Prostate gland (tissue), 2 donors: ENCODE results near the gene PDZD7. TPM values are rescaled to one million over a fixed set of nuclear protein-coding genes. Genes with fewer than 3 reads are reported as not detected.

Experiments used
- DNase-seq: peaks from one replicate; pipeline ENCODE4 v3.0.0-alpha.2; 2019; ENCODE audit warnings: low spot score
- H3K27ac ChIP-seq, 2 donors: fragments of 200-600 bp; sonication (generic); 2 replicates each; pipeline ENCODE4 v1.5.1; 2017 to 2019
- H3K27me3 ChIP-seq: fragments of 200-600 bp; sonication (generic); replicated peaks from 2 replicates; pipeline ENCODE4 v1.5.1; 2019; ENCODE audit not compliant: insufficient read depth
- H3K36me3 ChIP-seq, 2 donors: fragments of 200-600 bp; sonication (generic); 1 replicate in 1 of 2; 2 replicates in 1 of 2; pipeline versions ENCODE4 v1.5.1 to v1.8.1; 2017 to 2019
- H3K4me1 ChIP-seq: fragments of 200-600 bp; sonication (generic); replicated peaks from 2 replicates; pipeline ENCODE4 v1.5.1; 2019
- H3K4me3 ChIP-seq, 2 donors: fragments of 200-600 bp; sonication (generic); 2 replicates each; pipeline ENCODE4 v1.5.1; 2017 to 2019
- H3K9me3 ChIP-seq: fragments of 200-600 bp; sonication (generic); 2 replicates; pipeline ENCODE4 v1.5.1; 2017
- POLR2A ChIP-seq: fragments of 450-650 bp; IDR thresholded peaks from one replicate; pipeline ENCODE4 v1.6.1; 2016; ENCODE audit warnings: antibody characterized with exemption, mild to moderate bottlenecking
- POLR2AphosphoS5 ChIP-seq: sonication (generic); formaldehyde crosslinking; IDR thresholded peaks from one replicate; pipeline ENCODE4 v1.6.1; 2017; ENCODE audit warnings: antibody characterized with exemption
- WGBS: methylation state at CpG from one replicate; pipeline ENCODE4 v1.1.5; 2018; 5-methylcytosine and 5-hydroxymethylcytosine counted together
- intact Hi-C: fragments of 100-400 bp; cut with DNase I; formaldehyde crosslinking; loops from one replicate; pipeline ENCODE4 v1.14.2; 2022
- total RNA-seq, 2 donors: library from RNA; depleted of rRNA; stranded (reverse); fragments of >200 nt; gene quantifications; one replicate each; pipeline ENCODE4 v1.1.0, GENCODE V29; 2016
- TF ChIP-seq, protein P1 (sequence below), 4 experiments: fragments of 200-600 bp in 2 of 4; fragments of 450-650 bp in 2 of 4; sonication (generic) in 2 of 4; IDR thresholded peaks; 1 replicate in 3 of 4; 2 replicates in 1 of 4; pipeline ENCODE4 v1.5.1; 2016 to 2019; ENCODE audit warnings: antibody characterized with exemption in 4 of 4, mild to moderate bottlenecking in 2 of 4, moderate library complexity in 2 of 4

The PDZD7 gene
- total RNA-seq, 2 donors from 2014 or later = 0.82 to 1.5 TPM

- 93% methylated on average over 15 of the region's 15 CpGs for WGBS
- DNase-seq = no peak
- H3K27me3 ChIP-seq = no peaks in the 10 kb centered on the region
- intact Hi-C loops = no loop called here
- H3K4me3 ChIP-seq = no peak overlapping the region
- H3K9me3 ChIP-seq = no peaks in the 10 kb centered on the region
- TF ChIP-seq POLR2AphosphoS5 (no peak), POLR2A (no peak)
- TF ChIP-seq, protein P1, sequence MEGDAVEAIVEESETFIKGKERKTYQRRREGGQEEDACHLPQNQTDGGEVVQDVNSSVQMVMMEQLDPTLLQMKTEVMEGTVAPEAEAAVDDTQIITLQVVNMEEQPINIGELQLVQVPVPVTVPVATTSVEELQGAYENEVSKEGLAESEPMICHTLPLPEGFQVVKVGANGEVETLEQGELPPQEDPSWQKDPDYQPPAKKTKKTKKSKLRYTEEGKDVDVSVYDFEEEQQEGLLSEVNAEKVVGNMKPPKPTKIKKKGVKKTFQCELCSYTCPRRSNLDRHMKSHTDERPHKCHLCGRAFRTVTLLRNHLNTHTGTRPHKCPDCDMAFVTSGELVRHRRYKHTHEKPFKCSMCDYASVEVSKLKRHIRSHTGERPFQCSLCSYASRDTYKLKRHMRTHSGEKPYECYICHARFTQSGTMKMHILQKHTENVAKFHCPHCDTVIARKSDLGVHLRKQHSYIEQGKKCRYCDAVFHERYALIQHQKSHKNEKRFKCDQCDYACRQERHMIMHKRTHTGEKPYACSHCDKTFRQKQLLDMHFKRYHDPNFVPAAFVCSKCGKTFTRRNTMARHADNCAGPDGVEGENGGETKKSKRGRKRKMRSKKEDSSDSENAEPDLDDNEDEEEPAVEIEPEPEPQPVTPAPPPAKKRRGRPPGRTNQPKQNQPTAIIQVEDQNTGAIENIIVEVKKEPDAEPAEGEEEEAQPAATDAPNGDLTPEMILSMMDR (IDR thresholded peaks at IDR 0.05) = no peak
- no peaks in the 10 kb centered on the region for H3K36me3 ChIP-seq
- H3K4me1 ChIP-seq = no peaks in the 10 kb centered on the region
- no peak overlapping the region for H3K27ac ChIP-seq
These were observed 7.8 kb downstream of the PDZD7 start for GRCh38 chr10:101022967-101023705.

DNA sequence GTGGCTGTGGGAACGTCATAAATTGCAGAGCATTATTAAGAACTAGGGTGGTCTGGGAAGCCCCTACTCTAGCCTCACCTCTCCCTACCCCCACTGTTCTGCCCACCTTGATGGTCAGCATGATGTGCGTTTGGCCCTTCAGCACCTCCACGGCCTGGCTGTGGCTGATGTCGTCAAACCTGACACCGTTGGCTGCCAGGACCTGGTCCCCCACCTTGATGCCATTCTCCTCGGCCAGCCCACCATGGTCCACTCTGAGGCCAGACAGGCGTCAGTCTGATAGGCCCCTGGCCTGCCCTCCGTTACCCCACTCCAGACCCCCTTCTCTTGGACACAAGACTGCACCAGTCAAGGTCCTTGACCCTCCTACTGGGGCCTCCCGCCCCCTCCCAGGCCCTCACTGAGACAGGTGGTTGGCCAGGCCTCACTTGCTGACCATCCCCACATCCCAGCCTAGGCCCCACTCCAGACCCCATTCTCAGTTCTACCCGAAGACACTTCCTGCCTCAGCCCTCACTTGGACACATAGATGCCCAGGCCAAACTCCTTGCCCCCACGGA is 9.2 kb downstream of the PDZD7 start:
- intact Hi-C loops = no loop called here
- WGBS = 84% methylated on average over 11 of the region's 11 CpGs

DNA sequence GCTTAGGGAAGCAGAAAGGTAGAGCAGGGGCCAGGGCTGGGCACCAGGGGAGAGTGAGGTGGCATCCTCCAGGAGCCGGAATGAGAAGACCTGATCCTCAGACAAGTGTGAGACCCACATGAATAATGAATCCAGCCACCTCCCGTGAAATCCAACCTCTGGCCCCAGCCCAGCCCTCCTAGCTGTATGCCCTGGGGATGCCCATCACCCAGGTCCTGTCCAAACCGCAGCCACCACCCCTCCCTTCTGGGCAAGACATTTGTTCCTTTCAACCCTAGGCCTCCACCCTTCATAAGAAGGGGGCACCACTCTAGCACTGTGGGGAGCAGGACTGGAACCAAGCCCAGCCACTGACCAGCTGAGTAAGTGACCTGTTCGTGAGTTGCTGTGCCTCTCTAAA is 9.7 kb downstream of the PDZD7 start:
- TF ChIP-seq POLR2AphosphoS5 = no peak
- 79% methylated on average over 4 of the region's 4 CpGs for WGBS
- DNase-seq = no peak

More for the DNA sequence above, 9.2 kb downstream of the PDZD7 start:
- Histone ChIP-seq H3K27ac (no peak overlapping the region), H3K4me1 (no peaks in the 10 kb centered on the region), H3K27me3 (no peaks in the 10 kb centered on the region), H3K4me3 (no peak overlapping the region), H3K9me3 (no peaks in the 10 kb centered on the region), H3K36me3 (no peaks in the 10 kb centered on the region)
- DNase-seq = no peak
- no peak for TF ChIP-seq POLR2AphosphoS5
- TF ChIP-seq POLR2A = no peak

GRCh38 chr10:101020427-101021075 is 10.4 kb downstream of the PDZD7 start:
- DNase-seq = no peak
- Histone ChIP-seq H3K9me3 (no peaks in the 10 kb centered on the region), H3K4me1 (no peaks in the 10 kb centered on the region), H3K27ac (no peak overlapping the region), H3K27me3 (no peaks in the 10 kb centered on the region), H3K36me3 (no peaks in the 10 kb centered on the region), H3K4me3 (no peak overlapping the region)
- no peak for TF ChIP-seq POLR2AphosphoS5
- TF ChIP-seq, protein P1 (IDR thresholded peaks at IDR 0.05) = no peak
- no peak for TF ChIP-seq POLR2A
- WGBS = 81% methylated on average over 10 of the region's 10 CpGs
- intact Hi-C loops = no loop called here

More for the DNA sequence above, 9.7 kb downstream of the PDZD7 start:
- H3K9me3 ChIP-seq = no peaks in the 10 kb centered on the region
- no peaks in the 10 kb centered on the region for H3K27me3 ChIP-seq
- no peak overlapping the region for H3K27ac ChIP-seq
- no peak overlapping the region for H3K4me3 ChIP-seq
- intact Hi-C loops = no loop called here
- H3K4me1 ChIP-seq = no peaks in the 10 kb centered on the region
- H3K36me3 ChIP-seq = no peaks in the 10 kb centered on the region

DNA sequence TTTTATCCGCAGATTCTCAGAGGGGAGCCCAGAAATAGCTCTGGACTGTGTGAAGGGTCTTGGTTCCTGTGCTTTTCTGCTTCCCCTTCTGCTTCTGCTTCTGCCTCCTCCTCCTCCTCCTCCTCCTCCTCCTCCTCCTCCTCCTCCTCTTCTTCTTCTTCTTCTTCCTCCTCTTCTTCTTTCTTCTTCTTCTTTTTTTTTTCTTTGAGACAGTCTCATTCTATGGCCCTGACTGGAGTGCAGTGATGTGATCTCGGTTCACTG is 11.6 kb downstream of the PDZD7 start:
- no peaks in the 10 kb centered on the region for H3K9me3 ChIP-seq
- H3K27ac ChIP-seq = no peak overlapping the region
- H3K36me3 ChIP-seq = no peaks in the 10 kb centered on the region
- H3K27me3 ChIP-seq = no peaks in the 10 kb centered on the region
- no peak overlapping the region for H3K4me3 ChIP-seq
- no peak for TF ChIP-seq POLR2A
- TF ChIP-seq, protein P1 (IDR thresholded peaks at IDR 0.05) = no peak
- intact Hi-C loops = loop anchor here (10.0 kb wide), 1 partner anchor 455 kb away; no protein-coding TSS in a partner anchor
- H3K4me1 ChIP-seq = no peaks in the 10 kb centered on the region
- WGBS = 70% methylated on average over 2 of the region's 2 CpGs
- DNase-seq = no peak
